ENCODE results near the gene C17orf75.

- TF ChIP-seq SP1 (IDR thresholded peaks at IDR 0.05) (no peak), HDGF (IDR thresholded peaks at IDR 0.05; ENCODE audit: borderline replicate concordance) (no peak), TARDBP (IDR thresholded peaks at IDR 0.05) (no peak)
These were observed 10.5 kb downstream of the C17orf75 start for GRCh38 chr17:32331243-32332040.
